ENCODE data around the gene C1orf167.

DNA sequence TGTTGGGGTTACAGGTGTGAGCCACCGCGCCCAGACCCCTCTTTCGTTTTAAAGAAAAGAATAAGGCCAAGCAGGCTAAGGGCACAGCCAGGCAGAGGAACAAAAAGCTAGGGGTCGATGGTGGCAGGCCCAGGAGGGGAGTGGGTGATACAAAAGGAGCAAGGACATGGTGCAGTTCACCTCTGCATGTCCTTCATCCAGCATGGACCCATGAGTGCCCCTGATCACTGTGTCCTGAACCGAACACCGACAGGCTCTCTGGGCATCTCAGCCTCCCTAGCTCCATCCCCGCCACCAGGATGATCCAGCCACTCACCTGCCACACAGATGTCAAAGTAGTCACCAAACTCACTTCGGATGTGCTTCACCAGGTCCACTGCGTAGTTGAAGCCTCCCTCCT lies 37.9 kb downstream of the C1orf167 start:
- TF ChIP-seq, protein P1, sequence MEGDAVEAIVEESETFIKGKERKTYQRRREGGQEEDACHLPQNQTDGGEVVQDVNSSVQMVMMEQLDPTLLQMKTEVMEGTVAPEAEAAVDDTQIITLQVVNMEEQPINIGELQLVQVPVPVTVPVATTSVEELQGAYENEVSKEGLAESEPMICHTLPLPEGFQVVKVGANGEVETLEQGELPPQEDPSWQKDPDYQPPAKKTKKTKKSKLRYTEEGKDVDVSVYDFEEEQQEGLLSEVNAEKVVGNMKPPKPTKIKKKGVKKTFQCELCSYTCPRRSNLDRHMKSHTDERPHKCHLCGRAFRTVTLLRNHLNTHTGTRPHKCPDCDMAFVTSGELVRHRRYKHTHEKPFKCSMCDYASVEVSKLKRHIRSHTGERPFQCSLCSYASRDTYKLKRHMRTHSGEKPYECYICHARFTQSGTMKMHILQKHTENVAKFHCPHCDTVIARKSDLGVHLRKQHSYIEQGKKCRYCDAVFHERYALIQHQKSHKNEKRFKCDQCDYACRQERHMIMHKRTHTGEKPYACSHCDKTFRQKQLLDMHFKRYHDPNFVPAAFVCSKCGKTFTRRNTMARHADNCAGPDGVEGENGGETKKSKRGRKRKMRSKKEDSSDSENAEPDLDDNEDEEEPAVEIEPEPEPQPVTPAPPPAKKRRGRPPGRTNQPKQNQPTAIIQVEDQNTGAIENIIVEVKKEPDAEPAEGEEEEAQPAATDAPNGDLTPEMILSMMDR (conservative IDR thresholded peaks at IDR 0.05 in 1 of 2, IDR thresholded peaks at IDR 0.05 in 1 of 2; ENCODE audit: extremely low read depth in 1 of 2, insufficient read depth in 1 of 2, low read depth in 1 of 2, low read length in 2 of 2): no peak
- no peak for TF ChIP-seq EZH2 (IDR thresholded peaks at IDR 0.05; ENCODE audit: borderline replicate concordance, low read length)

Data from mammary epithelial cell (primary cell).